ENCODE results near the gene ABCG1. TPM values are rescaled to one million over a fixed set of nuclear protein-coding genes. Genes with fewer than 3 reads are reported as not detected.
A peak's percentile ranks its signal among the peaks of the same experiment; 100 is the strongest.

The ABCG1 gene
- total RNA-seq, 4 donors from 2014 or later: 2.6 to 10.9 (median 3.7) TPM

DNA sequence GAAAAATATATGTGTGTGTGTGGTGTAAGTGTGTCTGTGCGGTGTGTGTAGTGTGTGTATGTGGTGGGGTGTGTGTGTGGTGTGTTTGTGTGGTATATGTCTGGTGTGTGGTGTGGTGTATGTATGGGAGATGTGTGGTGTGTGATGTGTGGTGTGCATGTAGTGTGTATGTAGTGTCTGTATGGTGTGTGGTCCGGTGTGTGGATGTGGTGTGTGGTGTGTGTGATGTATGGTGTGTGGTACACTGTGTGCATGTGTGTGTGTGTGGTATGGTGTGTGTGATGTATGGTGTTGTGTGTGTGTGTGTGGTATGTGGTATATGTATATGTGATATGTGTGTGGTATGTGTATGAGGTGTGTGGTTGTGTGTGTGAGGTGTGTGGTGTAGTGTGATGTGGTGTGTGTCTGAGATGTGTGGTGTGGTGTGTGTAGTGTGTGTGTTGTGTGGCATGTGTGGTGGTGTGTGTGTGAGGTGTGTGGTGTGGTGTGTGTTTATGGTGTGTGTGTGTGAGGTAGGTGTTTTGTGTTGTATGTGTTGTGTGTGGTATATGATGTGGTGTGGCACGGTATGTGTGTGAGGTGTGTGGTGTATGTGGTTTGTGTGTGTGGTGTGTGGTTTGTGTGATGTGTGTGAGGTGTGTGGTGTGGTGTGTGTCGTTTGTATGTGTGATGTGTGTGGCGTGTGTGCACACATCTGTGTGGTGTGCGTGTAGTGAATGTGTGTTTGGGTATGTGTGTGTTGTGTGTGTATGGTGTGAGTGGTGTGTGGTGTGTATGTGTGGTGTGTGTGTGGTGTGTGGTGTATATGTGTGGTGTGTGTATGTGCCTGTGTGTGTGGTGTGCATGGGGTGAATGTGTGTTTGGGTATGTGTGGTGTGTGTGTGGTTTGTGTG lies 35.3 kb upstream of the ABCG1 start:
- TF ChIP-seq, protein P1, sequence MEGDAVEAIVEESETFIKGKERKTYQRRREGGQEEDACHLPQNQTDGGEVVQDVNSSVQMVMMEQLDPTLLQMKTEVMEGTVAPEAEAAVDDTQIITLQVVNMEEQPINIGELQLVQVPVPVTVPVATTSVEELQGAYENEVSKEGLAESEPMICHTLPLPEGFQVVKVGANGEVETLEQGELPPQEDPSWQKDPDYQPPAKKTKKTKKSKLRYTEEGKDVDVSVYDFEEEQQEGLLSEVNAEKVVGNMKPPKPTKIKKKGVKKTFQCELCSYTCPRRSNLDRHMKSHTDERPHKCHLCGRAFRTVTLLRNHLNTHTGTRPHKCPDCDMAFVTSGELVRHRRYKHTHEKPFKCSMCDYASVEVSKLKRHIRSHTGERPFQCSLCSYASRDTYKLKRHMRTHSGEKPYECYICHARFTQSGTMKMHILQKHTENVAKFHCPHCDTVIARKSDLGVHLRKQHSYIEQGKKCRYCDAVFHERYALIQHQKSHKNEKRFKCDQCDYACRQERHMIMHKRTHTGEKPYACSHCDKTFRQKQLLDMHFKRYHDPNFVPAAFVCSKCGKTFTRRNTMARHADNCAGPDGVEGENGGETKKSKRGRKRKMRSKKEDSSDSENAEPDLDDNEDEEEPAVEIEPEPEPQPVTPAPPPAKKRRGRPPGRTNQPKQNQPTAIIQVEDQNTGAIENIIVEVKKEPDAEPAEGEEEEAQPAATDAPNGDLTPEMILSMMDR (IDR thresholded peaks at IDR 0.05): no peak
- no peak for TF ChIP-seq POLR2A (IDR thresholded peaks at IDR 0.05)
- peaks cover 0 to 16% (median 0%) of the 10 kb centered on the region in 3 donors for H3K4me1 ChIP-seq
- H3K27ac ChIP-seq: no peak overlapping the region
- intact Hi-C loops (cut with DNase I): loop anchor here (10.0 kb wide), 1 partner anchor 61 kb away; no protein-coding TSS in a partner anchor
- H3K4me3 ChIP-seq: no peak overlapping the region
- peaks cover 0 to 19% (median 0%) of the 10 kb centered on the region in 4 donors for H3K27me3 ChIP-seq
- no peaks in the 10 kb centered on the region for H3K36me3 ChIP-seq
- 79 to 89% methylated on average over 6 of the region's 6 CpGs for WGBS, 2 donors
- DNase-seq: no peak
- no peaks in the 10 kb centered on the region for H3K9me3 ChIP-seq

DNA sequence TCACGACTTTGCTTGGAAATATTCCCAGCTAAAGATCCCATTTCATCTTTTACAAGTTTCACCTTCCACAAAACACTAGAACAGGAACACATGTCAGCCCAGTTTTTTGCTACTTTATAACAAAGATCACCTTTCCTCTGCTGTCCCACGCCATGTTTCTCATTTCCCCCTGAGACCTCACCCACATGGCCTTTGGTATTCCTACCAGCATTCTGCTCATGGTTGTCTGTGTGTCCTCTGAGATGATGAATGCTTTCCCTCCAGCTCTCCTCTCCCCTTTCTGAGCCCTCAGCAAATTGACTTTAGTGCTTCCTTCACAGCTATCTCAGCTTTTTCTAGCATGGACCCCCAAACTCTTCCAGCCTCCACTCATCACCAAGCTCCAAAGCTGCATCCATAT lies 32.3 kb upstream of the ABCG1 start:
- peaks cover 0 to 34% (median 0%) of the 10 kb centered on the region in 4 donors for H3K27me3 ChIP-seq
- no peak for DNase-seq
- H3K4me3 ChIP-seq: no peak overlapping the region
- no peaks in the 10 kb centered on the region for H3K36me3 ChIP-seq
- H3K9me3 ChIP-seq: no peaks in the 10 kb centered on the region
- H3K4me1 ChIP-seq: peaks cover 0 to 22% (median 0%) of the 10 kb centered on the region in 3 donors
- TF ChIP-seq POLR2A (IDR thresholded peaks at IDR 0.05): no peak
- TF ChIP-seq, protein P1 (IDR thresholded peaks at IDR 0.05): no peak
- intact Hi-C loops (cut with DNase I): loop anchor here (10.0 kb wide), 1 partner anchor 58 kb away; no protein-coding TSS in a partner anchor
- no peak overlapping the region for H3K27ac ChIP-seq
- 52 to 64% methylated on average over 2 of the region's 2 CpGs for WGBS, 2 donors

DNA sequence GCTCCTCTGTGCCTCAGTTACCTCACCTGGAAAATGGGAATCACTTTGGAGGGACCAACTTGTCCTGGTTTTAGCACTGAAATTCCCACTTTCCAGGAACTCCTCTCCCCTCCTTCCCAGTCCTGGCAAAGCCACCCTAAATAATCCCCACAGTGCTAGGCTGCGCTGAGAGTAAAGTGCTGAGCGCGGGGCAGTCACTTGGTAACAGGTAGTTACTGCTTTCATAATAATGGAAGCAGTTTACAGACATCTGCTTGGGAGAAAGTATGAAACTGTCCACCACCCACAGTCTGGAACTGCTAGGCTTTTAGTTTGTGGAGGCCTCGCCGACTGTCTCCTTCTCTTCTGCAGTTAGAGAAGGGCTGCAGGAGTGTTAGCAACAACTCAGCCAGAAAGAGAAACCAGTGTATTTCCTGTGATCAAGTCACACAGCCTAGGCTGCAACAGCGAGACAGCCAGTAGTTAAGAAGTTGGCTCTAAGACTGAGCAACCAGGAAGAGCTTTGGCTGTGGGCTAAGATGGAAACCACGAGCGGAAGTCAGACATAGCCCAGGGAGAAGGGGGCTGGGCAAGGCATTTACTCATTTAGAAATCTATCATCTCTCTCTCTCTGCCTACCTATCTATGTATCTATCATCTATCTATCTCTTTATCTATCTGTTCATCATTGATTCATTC lies 30.8 kb upstream of the ABCG1 start:
- peak in 1 of 4 donors; percentile 43 for TF ChIP-seq POLR2A (IDR thresholded peaks at IDR 0.05)
- TF ChIP-seq, protein P1 (IDR thresholded peaks at IDR 0.05): no peak
- H3K4me1 ChIP-seq: peaks cover 0 to 35% (median 0%) of the 10 kb centered on the region in 3 donors
- H3K27ac ChIP-seq: peak overlapping the region in 3 of 4 donors; percentile 1 to 83 (median 73)
- H3K27me3 ChIP-seq: peaks cover 0 to 36% (median 0%) of the 10 kb centered on the region in 4 donors
- H3K36me3 ChIP-seq: no peaks in the 10 kb centered on the region
- H3K4me3 ChIP-seq: no peak overlapping the region
- no peak for DNase-seq
- WGBS, 2 donors: 49 to 51% methylated on average over 7 to 8 of the region's 8 CpGs
- intact Hi-C loops (cut with DNase I): loop anchor here (10.0 kb wide), 1 partner anchor 57 kb away; no protein-coding TSS in a partner anchor
- no peaks in the 10 kb centered on the region for H3K9me3 ChIP-seq

DNA sequence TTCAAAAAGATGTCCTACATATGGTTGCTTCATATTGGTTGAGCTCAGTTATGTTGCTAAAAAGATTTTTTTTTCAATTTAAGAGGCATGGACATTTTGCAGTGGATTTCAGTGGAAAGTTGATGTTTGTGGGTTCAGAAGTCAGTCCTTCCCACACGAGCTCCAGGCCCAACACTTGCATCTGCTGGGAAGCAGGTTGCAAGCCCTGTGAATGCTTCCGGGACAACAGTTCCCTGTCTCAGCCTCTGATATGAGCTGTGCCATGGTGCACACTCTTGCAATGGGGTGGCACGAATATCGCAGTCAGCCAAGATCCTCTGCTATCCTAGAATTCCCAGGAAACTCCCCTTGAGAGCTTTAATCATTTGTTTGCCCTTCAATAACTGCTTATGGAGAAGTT lies 30.3 kb upstream of the ABCG1 start:
- Histone ChIP-seq H3K4me3 (no peak overlapping the region), H3K27ac (peak overlapping the region in 2 of 4 donors; percentile 73 to 83), H3K4me1 (peaks cover 0 to 37% (median 0%) of the 10 kb centered on the region in 3 donors), H3K36me3 (no peaks in the 10 kb centered on the region), H3K9me3 (no peaks in the 10 kb centered on the region), H3K27me3 (peaks cover 0 to 41% (median 0%) of the 10 kb centered on the region in 4 donors)
- no peak for TF ChIP-seq POLR2A (IDR thresholded peaks at IDR 0.05)
- TF ChIP-seq, protein P1 (IDR thresholded peaks at IDR 0.05): no peak
- WGBS, 2 donors: 58 to 71% methylated on average over 1 to 3 of the region's 4 CpGs
- no peak for DNase-seq
- intact Hi-C loops (cut with DNase I): loop anchor here (10.0 kb wide), 1 partner anchor 56 kb away; no protein-coding TSS in a partner anchor
